ENCODE results near the gene UBTD1. TPM values are rescaled to one million over a fixed set of nuclear protein-coding genes. Genes with fewer than 3 reads are reported as not detected.

The UBTD1 gene
- total RNA-seq, 1 experiment from 2014 or later: 19.0 TPM

DNA sequence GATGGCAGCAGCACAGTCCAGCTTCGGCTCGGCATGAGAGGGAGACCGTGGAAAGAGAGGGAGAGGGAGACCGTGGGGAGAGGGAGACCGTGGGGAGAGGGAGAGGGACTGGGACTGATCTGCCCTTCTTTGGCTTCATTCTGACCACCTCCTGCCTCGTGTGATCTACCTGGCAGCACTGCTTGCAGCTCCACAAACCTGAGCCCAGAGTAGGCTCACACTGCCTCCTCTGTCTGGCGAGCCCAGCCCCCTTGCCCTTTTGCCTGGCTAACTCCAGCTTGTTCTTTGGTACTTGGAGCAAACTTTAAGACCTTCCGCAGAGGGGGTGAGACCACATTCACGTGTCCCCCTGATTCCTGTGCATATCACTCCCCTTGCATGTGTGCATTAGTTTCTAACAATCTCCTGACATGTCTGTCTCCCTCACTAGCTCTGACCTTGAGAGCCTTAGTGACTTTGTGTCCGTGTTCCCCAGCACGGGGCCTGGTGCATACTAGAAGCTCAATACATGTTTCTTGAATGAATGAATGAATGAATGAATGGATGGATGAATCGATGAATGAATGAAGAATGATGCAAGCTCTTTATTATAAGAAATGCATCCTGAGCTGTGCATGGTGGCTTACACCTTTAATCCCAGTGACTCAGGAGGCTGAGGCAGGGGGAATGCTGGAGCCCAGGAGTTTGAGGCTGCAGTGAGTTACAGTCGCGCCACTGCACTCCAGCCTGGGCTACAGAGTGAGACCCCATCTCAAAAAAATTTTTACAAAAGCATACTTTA, 31.2 kb downstream of the UBTD1 start:
- H2BK15ac ChIP-seq (ENCODE audit: low read depth, low read length): no peak overlapping the region
- H3K4me3 Mint-ChIP-seq: no peak overlapping the region

More for the DNA sequence above, 31.2 kb downstream of the UBTD1 start:
- DNase-seq: no peak
- Mint-ChIP-seq H3K27me3 (ENCODE audit: low read depth) (no peaks in the 10 kb centered on the region; the same call in 1 of the 2 replicates), H3K4me1 (peaks cover 9 to 22% of the 10 kb centered on the region in 2 experiments), H3K27ac (no peak overlapping the region; a peak in 1 of 7 replicates), H3K36me3 (ENCODE audit: insufficient read depth in 1 of 3, low read depth in 3 of 3) (peaks cover 4 to 9% (median 7%) of the 10 kb centered on the region in 3 experiments), H3K9me3 (peaks cover 17 to 18% of the 10 kb centered on the region in 2 experiments)
- Histone ChIP-seq H3K18ac (ENCODE audit: insufficient read length, low read depth, low read length) (no peak overlapping the region), H3K79me1 (ENCODE audit: insufficient read depth, low read depth, low read length, poor library complexity, severe bottlenecking) (no peaks in the 10 kb centered on the region), H2BK12ac (ENCODE audit: insufficient read length, low read depth, low read length) (no peak overlapping the region), H3K27me3 (ENCODE audit: insufficient read depth, low read length) (no peaks in the 10 kb centered on the region), H3K4me1 (ENCODE audit: insufficient read depth, low read length) (no peaks in the 10 kb centered on the region), H2AK5ac (ENCODE audit: insufficient read length, low read length) (no peak overlapping the region), H2BK5ac (ENCODE audit: insufficient read length, low read length) (no peak overlapping the region), H3K4ac (ENCODE audit: low read depth, low read length) (no peak overlapping the region), H3K4me2 (ENCODE audit: insufficient read depth, insufficient read length, low read length) (no peak overlapping the region), H4K5ac (ENCODE audit: insufficient read length, low read depth, low read length) (no peak overlapping the region), H3K27ac (ENCODE audit: insufficient read length, low read depth, low read length) (no peak overlapping the region), H3K56ac (ENCODE audit: insufficient read length, low read depth, low read length) (no peak overlapping the region), H4K91ac (ENCODE audit: insufficient read length, low read depth, low read length) (no peak overlapping the region), H2AFZ (ENCODE audit: low read length) (no peak overlapping the region), H3K79me2 (ENCODE audit: insufficient read depth, low read length) (no peaks in the 10 kb centered on the region), H3K9ac (ENCODE audit: extremely low read depth, insufficient read length, low read length) (no peak overlapping the region), H3K23me2 (ENCODE audit: insufficient read length, low read depth, low read length, poor library complexity, severe bottlenecking) (no peaks in the 10 kb centered on the region), H3T11ph (ENCODE audit: low read length) (no peak overlapping the region), H2BK20ac (ENCODE audit: low read depth, low read length, poor library complexity, severe bottlenecking) (no peak overlapping the region), H3K9me3 (ENCODE audit: control insufficient read depth, low read depth, low read length) (no peaks in the 10 kb centered on the region), H3K23ac (ENCODE audit: insufficient read length, low read depth, low read length) (no peak overlapping the region), H2BK120ac (ENCODE audit: low read depth, low read length, poor library complexity, severe bottlenecking) (no peak overlapping the region), H4K8ac (replicated peaks; ENCODE audit: insufficient read length, low read depth, low read length) (no peak overlapping the region), H4K20me1 (ENCODE audit: control insufficient read depth, insufficient read depth, insufficient read length) (no peaks in the 10 kb centered on the region), H3K14ac (ENCODE audit: insufficient read depth, low read length) (no peak overlapping the region)
- no CpG with 5 or more reads among the region's 14 CpGs for WGBS (ENCODE audit: extremely low coverage, insufficient read length, low lambda C conversion rate)
- TF ChIP-seq, protein P1, sequence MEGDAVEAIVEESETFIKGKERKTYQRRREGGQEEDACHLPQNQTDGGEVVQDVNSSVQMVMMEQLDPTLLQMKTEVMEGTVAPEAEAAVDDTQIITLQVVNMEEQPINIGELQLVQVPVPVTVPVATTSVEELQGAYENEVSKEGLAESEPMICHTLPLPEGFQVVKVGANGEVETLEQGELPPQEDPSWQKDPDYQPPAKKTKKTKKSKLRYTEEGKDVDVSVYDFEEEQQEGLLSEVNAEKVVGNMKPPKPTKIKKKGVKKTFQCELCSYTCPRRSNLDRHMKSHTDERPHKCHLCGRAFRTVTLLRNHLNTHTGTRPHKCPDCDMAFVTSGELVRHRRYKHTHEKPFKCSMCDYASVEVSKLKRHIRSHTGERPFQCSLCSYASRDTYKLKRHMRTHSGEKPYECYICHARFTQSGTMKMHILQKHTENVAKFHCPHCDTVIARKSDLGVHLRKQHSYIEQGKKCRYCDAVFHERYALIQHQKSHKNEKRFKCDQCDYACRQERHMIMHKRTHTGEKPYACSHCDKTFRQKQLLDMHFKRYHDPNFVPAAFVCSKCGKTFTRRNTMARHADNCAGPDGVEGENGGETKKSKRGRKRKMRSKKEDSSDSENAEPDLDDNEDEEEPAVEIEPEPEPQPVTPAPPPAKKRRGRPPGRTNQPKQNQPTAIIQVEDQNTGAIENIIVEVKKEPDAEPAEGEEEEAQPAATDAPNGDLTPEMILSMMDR (conservative IDR thresholded peaks at IDR 0.05): no peak
